ENCODE data around the gene FAM107A.
"Not testable (repeated sequence)": the region's sequence is repeated elsewhere in the genome, so short reads cannot be mapped to it uniquely, and the experiment has no call there.

DNA sequence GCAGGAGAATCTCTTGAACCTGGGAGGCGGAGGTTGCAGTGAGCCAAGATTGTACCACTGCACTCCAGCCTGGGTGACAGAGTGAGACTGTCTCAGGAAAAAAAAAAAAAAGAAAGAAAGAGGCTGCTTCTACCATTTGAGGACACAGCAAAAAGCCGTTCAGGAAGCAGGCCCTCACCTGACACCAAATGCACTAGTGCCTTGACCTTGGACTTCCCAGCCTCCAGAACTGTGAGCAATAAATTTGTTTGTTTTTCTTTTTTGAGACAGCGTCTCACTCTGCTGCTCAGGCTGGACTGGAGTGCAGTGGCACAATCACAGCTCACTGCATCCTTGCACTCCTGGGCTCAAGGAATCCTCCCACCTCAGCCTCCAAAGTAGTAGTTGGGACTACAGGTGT, 49.8 kb downstream of the FAM107A start:
- TF ChIP-seq CTCF, POLR2A (IDR thresholded peaks at IDR 0.05): not testable (repeated sequence)
